GM10248 (cell line): ENCODE results near the gene GFAP.

ENCODE experiments used
- CTCF ChIA-PET: fragments of 300-600 bp; sonication (Branson Sonifier 250); formaldehyde crosslinking; extraction: SDS; loops from one replicate; lab custom pipeline; 2021; ENCODE audit warnings: antibody characterized with exemption; lab: Yijun Ruan, JAX
- POLR2A ChIA-PET: fragments of 350-650 bp; sonication (Branson Sonifier 250); formaldehyde crosslinking; extraction: SDS; loops from one replicate; lab custom pipeline; 2020; ENCODE audit warnings: antibody characterized with exemption; lab: Yijun Ruan, JAX
- DNase-seq: peaks from one replicate; pipeline ENCODE4 v3.0.0; 2012; ENCODE audit errors: extremely low spot score
- CTCF ChIP-seq: IDR thresholded peaks from 2 replicates; pipeline ENCODE4 v1.5.1; 2012; ENCODE audit warnings: mild to moderate bottlenecking, low read depth; ENCODE audit errors: extremely low read depth, missing control alignments, control extremely low read depth

GFAP gene

GRCh38 chr17:44932787-44933097, 17.4 kb upstream of the GFAP start:
- TF ChIP-seq CTCF, result no peak
- ChIA-PET POLR2A (interaction anchor here (0.7 kb wide), 1 partner anchor 608 kb away, joined by 3 read pairs; no protein-coding TSS in a partner anchor), CTCF (interaction anchor here (0.9 to 4.4 kb wide), 9 partner anchors 9 to 203 kb away, joined by 3 to 45 read pairs (median 4); partner anchors contain the start of gene ACBD4)
- no peak for DNase-seq

GRCh38 chr17:44932096-44932786, 16.9 kb upstream of the GFAP start:
- CTCF ChIA-PET, result interaction anchor here (0.9 to 4.4 kb wide), 10 partner anchors 10 to 203 kb away, joined by 3 to 45 read pairs (median 4); partner anchors contain the start of gene ACBD4

GRCh38 chr17:44931376-44931775, 16.1 kb upstream of the GFAP start:
- POLR2A ChIA-PET, result interaction anchor here (0.6 kb wide), 1 partner anchor 63 kb away, joined by 5 read pairs; no protein-coding TSS in a partner anchor
- CTCF ChIA-PET, result interaction anchor here (1.4 to 4.4 kb wide), 6 partner anchors 10 to 204 kb away, joined by 4 to 45 read pairs (median 6); partner anchors contain the start of gene ACBD4
- DNase-seq, result no peak

More at GRCh38 chr17:44932096-44932786, 16.9 kb upstream of the GFAP start:
- no peak for TF ChIP-seq CTCF
- no peak for DNase-seq
- POLR2A ChIA-PET, result interaction anchor here (0.6 kb wide), 1 partner anchor 62 kb away, joined by 5 read pairs; no protein-coding TSS in a partner anchor

GRCh38 chr17:44930667-44931066, 15.4 kb upstream of the GFAP start:
- no peak for TF ChIP-seq CTCF
- DNase-seq, result no peak
- ChIA-PET CTCF (interaction anchor here (2.9 to 4.4 kb wide), 2 partner anchors 11 kb away, joined by 13 to 45 read pairs; no protein-coding TSS in a partner anchor), POLR2A (no interaction called here)

More at GRCh38 chr17:44931376-44931775, 16.1 kb upstream of the GFAP start:
- no peak for TF ChIP-seq CTCF

- DNase-seq, result no peak
- ChIA-PET CTCF (interaction anchor here (0.8 to 12.6 kb wide), 4 partner anchors 9 to 170 kb away, joined by 3 to 196 read pairs (median 24); no protein-coding TSS in a partner anchor), POLR2A (no interaction called here)
- TF ChIP-seq CTCF, result no peak
Observed at GRCh38 chr17:44928950-44929720, 13.8 kb upstream of the GFAP start.

GRCh38 chr17:44928136-44928535, 12.8 kb upstream of the GFAP start:
- DNase-seq, result no peak
- POLR2A ChIA-PET, result interaction anchor here (0.5 kb wide), 1 partner anchor 40 kb away, joined by 4 read pairs; the partner anchor contains the start of gene C1QL1
- no peak for TF ChIP-seq CTCF
- CTCF ChIA-PET, result interaction anchor here (1.7 to 12.6 kb wide), 3 partner anchors 8 to 171 kb away, joined by 4 to 196 read pairs (median 45); no protein-coding TSS in a partner anchor
